Stimulated activated CD4-positive, alpha-beta T cell treated with anti-CD3 and anti-CD28 coated beads, Interleukin-15, amount 100 ng/mL, for 24 hours (primary cell): Measurements from ENCODE around the gene DNAH5.
"Not testable (repeated sequence)": the region's sequence is repeated elsewhere in the genome, so short reads cannot be mapped to it uniquely, and the experiment has no call there.

Experiments used
- DNase-seq: peaks from one replicate; pipeline ENCODE4 v3.0.0-alpha.2; 2020

The DNAH5 gene

GRCh38 chr5:13831351-13831750 is 113.1 kb downstream of the DNAH5 start:
- DNase-seq: no peak

DNA sequence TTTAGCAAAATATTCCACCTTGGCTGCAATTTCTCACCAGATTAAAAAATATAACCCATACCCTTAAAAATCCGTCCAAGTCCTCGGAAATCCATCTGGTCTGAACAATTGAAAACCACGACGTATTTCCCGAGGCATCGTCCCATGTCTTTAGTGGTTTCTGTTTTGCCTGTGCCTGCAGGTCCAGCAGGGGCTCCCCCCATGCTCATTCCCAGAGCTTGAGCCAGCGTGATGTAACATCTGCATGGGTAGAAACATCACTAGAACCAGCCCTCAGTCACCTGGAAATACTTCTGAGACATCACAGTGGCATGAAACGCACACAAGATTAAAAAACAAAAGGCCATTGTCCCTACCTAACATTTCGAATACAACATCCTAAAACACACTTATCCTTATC is 114.0 kb downstream of the DNAH5 start:
- DNase-seq: no peak

DNA sequence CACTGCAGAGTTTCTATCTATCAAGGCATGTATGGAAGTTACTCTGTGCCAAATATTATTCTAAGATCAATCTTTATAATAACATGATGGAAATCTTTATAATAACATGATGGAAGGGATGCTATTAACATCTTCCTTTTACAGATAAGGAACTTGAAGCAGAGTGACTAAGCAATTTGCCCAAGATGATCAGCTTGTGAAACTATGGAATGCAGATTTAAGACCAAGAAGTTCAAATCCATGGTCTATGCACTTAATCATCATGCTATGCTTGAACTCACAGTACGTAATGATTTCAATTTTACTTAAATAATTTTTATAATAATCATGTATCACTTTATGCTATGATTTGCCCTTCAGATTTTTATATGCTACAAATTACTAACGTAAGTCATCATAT is 123.1 kb downstream of the DNAH5 start:
- DNase-seq: no peak

- DNase-seq: no peak
Measured at GRCh38 chr5:13816126-13816525, 128.4 kb downstream of the DNAH5 start.

GRCh38 chr5:13814301-13814700 is 130.2 kb downstream of the DNAH5 start:
- no peak for DNase-seq

DNA sequence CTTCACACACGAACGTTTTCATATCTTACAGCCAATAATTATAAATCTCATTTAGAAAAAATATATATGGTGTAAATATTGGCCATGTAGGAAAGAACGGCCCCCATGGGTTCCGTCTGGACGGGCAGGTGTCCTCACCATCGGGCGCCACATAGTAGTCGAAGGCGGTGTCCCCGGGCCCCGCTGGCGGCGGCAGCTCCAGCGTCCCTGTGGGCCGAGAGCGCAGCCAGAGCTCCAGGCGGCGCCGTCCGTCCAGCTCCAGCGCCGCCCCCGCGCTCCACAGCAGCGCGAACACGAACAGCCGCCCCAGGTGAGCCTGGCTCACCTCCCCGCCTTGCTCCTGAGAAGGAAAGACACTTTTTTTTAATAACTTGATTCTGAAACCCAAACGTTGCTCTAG is 134.6 kb downstream of the DNAH5 start:
- no peak for DNase-seq

DNA sequence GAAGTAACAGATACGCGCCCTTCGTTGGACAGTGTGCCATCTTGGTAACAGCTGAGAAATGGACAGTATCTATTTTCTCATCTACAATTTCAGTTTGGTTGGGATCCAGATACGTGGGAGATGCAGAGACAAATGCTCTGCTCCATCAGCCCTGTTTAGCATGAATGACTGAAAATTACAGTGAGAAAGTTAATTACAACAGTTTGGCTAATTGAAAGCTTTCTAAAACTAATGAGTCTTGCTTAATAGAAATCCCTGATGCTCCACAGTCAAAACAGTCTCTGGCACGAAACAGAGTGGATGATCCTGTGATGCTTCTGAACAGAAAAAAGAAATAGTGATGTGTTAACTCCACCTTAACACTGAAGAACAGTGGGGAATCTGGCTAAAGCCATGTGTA is 140.2 kb downstream of the DNAH5 start:
- DNase-seq: no peak

DNA sequence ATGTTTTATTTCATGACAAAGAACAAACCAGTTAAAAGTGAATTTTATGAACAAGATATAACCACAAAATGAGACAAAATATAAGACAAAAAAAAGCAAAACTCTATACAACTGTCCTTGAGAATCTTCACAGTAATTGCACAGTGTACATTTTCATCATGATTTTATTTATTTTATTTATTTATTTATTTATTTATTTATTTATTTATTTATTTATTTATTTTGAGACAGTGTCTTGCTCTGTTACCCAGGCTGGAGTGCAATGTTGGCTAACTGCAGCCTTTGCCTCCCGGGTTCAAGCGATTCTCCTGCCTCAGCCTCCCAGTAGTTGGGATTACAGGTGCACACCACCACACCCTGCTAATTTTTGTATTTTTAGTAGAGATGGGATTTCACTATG is 145.9 kb downstream of the DNAH5 start:
- DNase-seq: not testable (repeated sequence)

DNA sequence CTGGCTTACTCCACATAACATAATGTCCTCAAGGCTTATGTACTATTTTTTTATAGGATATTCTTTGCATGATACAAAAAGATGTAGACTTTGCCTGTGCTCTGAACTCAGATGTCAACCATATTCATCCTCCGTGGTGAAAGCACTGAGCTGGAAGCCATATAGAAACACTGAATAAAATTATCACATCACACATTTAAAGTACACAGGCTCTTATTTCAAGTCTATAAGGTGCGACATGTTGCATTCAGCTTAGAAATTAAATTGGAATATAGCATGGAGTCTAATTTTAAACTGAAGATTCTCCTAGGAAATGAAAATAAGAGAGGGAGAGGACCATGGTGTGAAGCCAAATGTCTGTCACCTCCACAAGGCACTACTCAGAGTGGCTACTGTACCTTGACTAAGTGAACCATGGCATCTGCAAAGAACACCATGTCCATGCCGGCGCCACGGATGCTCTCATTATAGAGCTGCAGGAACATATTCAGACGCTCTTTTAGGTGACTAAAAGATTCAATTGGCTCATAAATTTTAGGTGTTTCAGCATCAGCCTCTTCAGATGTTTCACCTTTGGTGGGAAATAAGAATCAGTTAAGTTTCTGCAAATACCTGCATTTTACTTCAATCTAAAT is 158.6 kb downstream of the DNAH5 start:
- no peak for DNase-seq

DNA sequence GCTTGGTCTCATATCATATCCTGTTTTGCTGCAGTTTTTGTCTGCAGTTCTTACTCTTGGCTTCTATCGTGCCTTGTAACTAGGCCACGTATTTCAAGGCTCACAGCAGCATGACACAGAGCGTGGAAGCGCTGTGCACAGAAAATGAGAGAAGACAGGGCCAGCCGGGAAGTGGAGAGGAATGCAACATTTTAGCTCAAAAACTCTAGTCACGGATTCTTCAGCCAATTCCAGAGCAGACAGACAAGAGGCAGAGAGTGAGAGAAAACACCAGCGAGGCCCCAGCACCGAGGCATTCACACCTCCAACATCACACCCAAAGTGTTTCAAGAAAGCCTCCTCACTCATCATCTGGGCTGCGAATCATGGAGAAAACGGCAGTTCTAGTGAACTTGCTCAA is 160.8 kb downstream of the DNAH5 start:
- DNase-seq: no peak

GRCh38 chr5:13780081-13780480 is 164.4 kb downstream of the DNAH5 start:
- no peak for DNase-seq

GRCh38 chr5:13773649-13774048 is 170.8 kb downstream of the DNAH5 start:
- DNase-seq: no peak

- DNase-seq: no peak
Measured at GRCh38 chr5:13771011-13771571, 173.4 kb downstream of the DNAH5 start.

GRCh38 chr5:13766236-13766635 is 178.3 kb downstream of the DNAH5 start:
- no peak for DNase-seq

GRCh38 chr5:13763719-13764118 is 180.8 kb downstream of the DNAH5 start:
- DNase-seq: no peak

DNA sequence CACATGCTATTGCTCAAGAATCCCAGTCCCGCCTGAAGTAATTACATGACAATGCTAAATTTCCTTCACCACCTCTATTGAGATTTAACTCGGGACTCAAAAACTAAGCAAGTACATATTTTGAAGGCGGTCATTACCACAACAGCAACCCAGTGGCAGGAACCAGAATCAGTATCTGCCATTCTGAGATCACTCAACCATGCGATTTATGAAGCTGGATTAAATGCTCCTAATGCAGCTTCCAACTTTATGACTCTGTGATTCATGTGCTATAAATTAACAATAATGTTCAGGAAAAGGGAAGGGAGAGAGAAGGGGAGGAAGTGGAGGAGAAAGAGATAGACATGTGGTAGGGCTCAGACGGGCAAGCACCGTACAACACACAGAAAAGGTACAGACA is 194.7 kb downstream of the DNAH5 start:
- no peak for DNase-seq

GRCh38 chr5:13746026-13746425 is 198.5 kb downstream of the DNAH5 start:
- DNase-seq: no peak

- no peak for DNase-seq
Measured at GRCh38 chr5:13745508-13745907, 199.0 kb downstream of the DNAH5 start.

DNA sequence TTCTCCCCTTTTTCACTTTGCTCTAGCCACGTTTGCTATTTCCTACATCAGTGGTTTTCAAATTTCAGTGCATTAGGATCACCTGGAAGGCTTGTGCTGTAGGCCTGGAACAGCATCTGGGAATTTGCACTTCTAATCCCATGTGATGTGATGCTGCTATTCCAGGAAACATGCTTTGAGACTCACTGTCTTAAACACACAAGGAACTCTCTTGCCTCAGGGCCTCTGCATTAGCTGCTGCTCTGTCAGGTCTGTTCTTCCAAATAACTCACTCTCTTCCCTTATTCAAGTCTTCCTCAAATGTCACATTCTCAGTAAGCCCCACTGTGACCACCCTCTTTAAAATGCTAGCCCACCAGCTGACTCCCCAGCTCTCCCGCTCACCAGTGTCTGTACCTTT is 204.0 kb downstream of the DNAH5 start:
- no peak for DNase-seq

- DNase-seq: no peak
Measured at GRCh38 chr5:13739479-13739878, 205.0 kb downstream of the DNAH5 start.

DNA sequence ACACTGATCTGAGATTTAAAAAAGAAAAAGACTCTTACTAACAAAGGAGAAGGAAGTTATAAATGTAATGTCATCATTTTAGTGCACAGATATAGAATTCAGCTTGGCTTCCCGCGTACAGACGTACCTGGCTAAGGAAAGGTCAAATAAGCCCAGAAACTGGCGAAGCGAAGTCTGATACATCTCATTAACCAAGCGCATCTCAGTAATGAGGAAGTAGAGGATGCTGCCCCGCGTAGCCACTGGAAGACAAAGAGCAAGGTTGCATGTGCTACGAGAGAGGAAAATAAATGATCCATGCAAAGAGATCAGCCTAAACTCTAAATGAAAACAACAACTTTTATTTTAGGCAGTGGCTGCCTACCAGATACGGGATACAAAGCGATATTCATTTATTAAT is 208.8 kb downstream of the DNAH5 start:
- no peak for DNase-seq

GRCh38 chr5:13731121-13731628 is 213.3 kb downstream of the DNAH5 start:
- no peak for DNase-seq

GRCh38 chr5:13708906-13709305 is 235.6 kb downstream of the DNAH5 start:
- DNase-seq: no peak

- DNase-seq: no peak
Measured at GRCh38 chr5:13708432-13708831, 236.1 kb downstream of the DNAH5 start.

DNA sequence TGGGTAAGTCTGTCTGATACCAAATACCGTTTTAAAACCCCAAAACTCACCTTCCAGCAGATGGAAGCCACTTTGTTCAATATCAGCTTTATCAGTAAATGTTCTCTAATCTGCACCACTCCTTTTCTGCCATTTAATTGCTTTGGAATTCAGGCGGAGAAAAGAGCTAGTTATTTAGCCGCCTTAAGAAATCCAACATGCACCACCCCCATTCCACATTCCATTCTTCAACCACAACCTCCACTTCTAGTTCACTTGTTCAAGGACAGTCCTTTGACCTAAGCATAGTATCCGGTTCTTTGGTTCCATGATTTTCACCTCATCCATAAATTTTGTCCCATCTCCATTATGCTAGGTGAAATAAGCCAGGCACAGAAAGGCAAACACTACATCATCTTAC is 240.1 kb downstream of the DNAH5 start:
- no peak for DNase-seq
